Measurements from ENCODE around the gene CACNA2D2.

DNA sequence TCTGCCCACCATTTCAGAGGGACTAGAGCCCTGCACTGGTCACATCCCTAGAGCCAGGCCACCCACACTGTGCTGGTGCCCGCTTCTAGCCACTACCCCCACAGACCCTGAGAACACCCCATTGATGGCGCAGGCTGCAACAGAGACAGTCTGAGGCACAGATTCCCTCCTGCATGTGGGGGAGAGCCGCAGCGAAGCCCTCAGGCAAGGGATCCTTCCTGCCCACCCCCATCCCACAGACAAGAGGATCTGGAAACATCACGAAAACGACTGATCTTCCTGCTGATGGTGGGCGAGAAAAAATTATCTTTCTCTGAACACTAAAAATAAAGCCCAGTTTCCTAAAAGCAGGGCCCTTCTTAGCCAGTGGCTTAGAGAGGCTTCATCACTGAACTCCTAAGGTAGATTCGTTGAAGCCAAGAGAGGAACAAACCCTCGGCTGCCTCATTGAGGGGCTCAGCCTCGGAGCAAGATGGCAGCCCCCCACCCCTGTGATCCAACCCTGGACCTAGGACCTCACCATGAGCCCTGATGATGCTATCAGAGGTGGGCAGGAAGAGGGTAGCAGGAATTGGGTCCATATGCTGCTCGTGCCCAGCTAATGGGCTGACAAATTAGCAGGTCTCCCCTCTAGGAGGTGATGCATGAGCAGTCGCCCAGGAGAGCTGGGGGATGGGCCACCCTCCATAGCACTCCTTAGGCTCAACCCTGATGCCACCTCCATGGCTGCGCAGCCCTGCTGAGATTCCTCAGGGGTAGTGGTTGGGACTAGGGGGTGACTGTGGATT lies 54.5 kb downstream of the CACNA2D2 start:
- TF ChIP-seq, protein P1, sequence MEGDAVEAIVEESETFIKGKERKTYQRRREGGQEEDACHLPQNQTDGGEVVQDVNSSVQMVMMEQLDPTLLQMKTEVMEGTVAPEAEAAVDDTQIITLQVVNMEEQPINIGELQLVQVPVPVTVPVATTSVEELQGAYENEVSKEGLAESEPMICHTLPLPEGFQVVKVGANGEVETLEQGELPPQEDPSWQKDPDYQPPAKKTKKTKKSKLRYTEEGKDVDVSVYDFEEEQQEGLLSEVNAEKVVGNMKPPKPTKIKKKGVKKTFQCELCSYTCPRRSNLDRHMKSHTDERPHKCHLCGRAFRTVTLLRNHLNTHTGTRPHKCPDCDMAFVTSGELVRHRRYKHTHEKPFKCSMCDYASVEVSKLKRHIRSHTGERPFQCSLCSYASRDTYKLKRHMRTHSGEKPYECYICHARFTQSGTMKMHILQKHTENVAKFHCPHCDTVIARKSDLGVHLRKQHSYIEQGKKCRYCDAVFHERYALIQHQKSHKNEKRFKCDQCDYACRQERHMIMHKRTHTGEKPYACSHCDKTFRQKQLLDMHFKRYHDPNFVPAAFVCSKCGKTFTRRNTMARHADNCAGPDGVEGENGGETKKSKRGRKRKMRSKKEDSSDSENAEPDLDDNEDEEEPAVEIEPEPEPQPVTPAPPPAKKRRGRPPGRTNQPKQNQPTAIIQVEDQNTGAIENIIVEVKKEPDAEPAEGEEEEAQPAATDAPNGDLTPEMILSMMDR (IDR thresholded peaks at IDR 0.05) = no peak
- TF ChIP-seq POLR2AphosphoS5 (IDR thresholded peaks at IDR 0.05) (no peak), POLR2A (IDR thresholded peaks at IDR 0.05) (no peak)
